Activated naive CD8-positive, alpha-beta T cell treated with anti-CD3 and anti-CD28 coated beads, Interleukin-2, amount 50 U/mL, for 24 hours (primary cell): ENCODE results near the gene TATDN2.
"Not testable (repeated sequence)": the region's sequence is repeated elsewhere in the genome, so short reads cannot be mapped to it uniquely, and the experiment has no call there.

ENCODE experiments used
- ATAC-seq: fragments of 150-1000 bp; cut with Tn5 transposase; one replicate; pipeline ENCODE4 v1.10.0; 2021
- DNase-seq: peaks from one replicate; pipeline ENCODE4 v3.0.0; 2021
- H3K27ac Mint-ChIP-seq: one replicate; pipeline ENCODE4 v1.8.0; 2021; ENCODE audit warnings: mild to moderate bottlenecking, mixed read lengths
- H3K27me3 Mint-ChIP-seq: one replicate; pipeline ENCODE4 v1.8.0; 2021; ENCODE audit warnings: mixed read lengths
- H3K36me3 Mint-ChIP-seq: one replicate; pipeline ENCODE4 v1.8.0; 2021; ENCODE audit warnings: low read depth, mixed read lengths
- H3K4me1 Mint-ChIP-seq: one replicate; pipeline ENCODE4 v1.8.0; 2021; ENCODE audit warnings: mixed read lengths
- H3K4me3 Mint-ChIP-seq: one replicate; pipeline ENCODE4 v1.8.0; 2021; ENCODE audit warnings: mild to moderate bottlenecking, moderate library complexity, mixed read lengths
- H3K9me3 Mint-ChIP-seq: one replicate; pipeline ENCODE4 v1.8.0; 2021; ENCODE audit warnings: mixed read lengths

TATDN2 gene

GRCh38 chr3:10249833-10250232, 1.6 kb downstream of the TATDN2 start:
- H3K9me3 Mint-ChIP-seq: peaks cover 19% of the 10 kb centered on the region
- peak overlapping the region; percentile 94 for H3K27ac Mint-ChIP-seq
- no peak for DNase-seq
- peak overlapping the region; percentile 96 for H3K4me3 Mint-ChIP-seq
- H3K27me3 Mint-ChIP-seq: no peaks in the 10 kb centered on the region
- peaks cover 66% of the 10 kb centered on the region for H3K4me1 Mint-ChIP-seq
- peaks cover 73% of the 10 kb centered on the region for H3K36me3 Mint-ChIP-seq
- peak; percentile 29 for ATAC-seq

- H3K9me3 Mint-ChIP-seq: peaks cover 7% of the 10 kb centered on the region
- H3K27me3 Mint-ChIP-seq: no peaks in the 10 kb centered on the region
- DNase-seq (no peak), ATAC-seq (no peak)
- H3K4me3 Mint-ChIP-seq: peak overlapping the region; percentile 96
- H3K4me1 Mint-ChIP-seq: peaks cover 67% of the 10 kb centered on the region
- H3K36me3 Mint-ChIP-seq: peaks cover 72% of the 10 kb centered on the region
- H3K27ac Mint-ChIP-seq: peak overlapping the region; percentile 94
These were observed 2.7 kb downstream of the TATDN2 start for GRCh38 chr3:10251006-10251405.

- DNase-seq (no peak), ATAC-seq (no peak)
- Mint-ChIP-seq H3K36me3 (peaks cover 68% of the 10 kb centered on the region), H3K4me1 (peaks cover 63% of the 10 kb centered on the region), H3K9me3 (no peaks in the 10 kb centered on the region), H3K4me3 (no peak overlapping the region), H3K27ac (peak overlapping the region; percentile 69), H3K27me3 (no peaks in the 10 kb centered on the region)
These were observed 5.5 kb downstream of the TATDN2 start for GRCh38 chr3:10253731-10254130.

- peaks cover 63% of the 10 kb centered on the region for H3K4me1 Mint-ChIP-seq
- peaks cover 67% of the 10 kb centered on the region for H3K36me3 Mint-ChIP-seq
- H3K4me3 Mint-ChIP-seq: no peak overlapping the region
- DNase-seq (no peak), ATAC-seq (no peak)
- no peaks in the 10 kb centered on the region for H3K9me3 Mint-ChIP-seq
- peak overlapping the region; percentile 77 for H3K27ac Mint-ChIP-seq
- H3K27me3 Mint-ChIP-seq: no peaks in the 10 kb centered on the region
These were observed 7.6 kb downstream of the TATDN2 start for GRCh38 chr3:10255835-10256234.

- Mint-ChIP-seq H3K9me3 (no peaks in the 10 kb centered on the region), H3K4me3 (no peak overlapping the region), H3K4me1 (peaks cover 62% of the 10 kb centered on the region), H3K27me3 (no peaks in the 10 kb centered on the region), H3K36me3 (peaks cover 67% of the 10 kb centered on the region), H3K27ac (peak overlapping the region; percentile 33)
- no peak for DNase-seq
- ATAC-seq: no peak
These were observed 10.8 kb downstream of the TATDN2 start for GRCh38 chr3:10259036-10259435.

GRCh38 chr3:10259798-10260197, 11.5 kb downstream of the TATDN2 start:
- DNase-seq (no peak), ATAC-seq (no peak)
- Mint-ChIP-seq H3K27ac (peak overlapping the region; percentile 33), H3K9me3 (no peaks in the 10 kb centered on the region), H3K27me3 (no peaks in the 10 kb centered on the region), H3K4me3 (no peak overlapping the region), H3K4me1 (peaks cover 62% of the 10 kb centered on the region), H3K36me3 (peaks cover 70% of the 10 kb centered on the region)

GRCh38 chr3:10260211-10260701, 12.0 kb downstream of the TATDN2 start:
- DNase-seq (no peak), ATAC-seq (no peak)
- no peaks in the 10 kb centered on the region for H3K9me3 Mint-ChIP-seq
- no peaks in the 10 kb centered on the region for H3K27me3 Mint-ChIP-seq
- peaks cover 67% of the 10 kb centered on the region for H3K36me3 Mint-ChIP-seq
- peaks cover 61% of the 10 kb centered on the region for H3K4me1 Mint-ChIP-seq
- no peak overlapping the region for H3K4me3 Mint-ChIP-seq
- peak overlapping the region; percentile 33 for H3K27ac Mint-ChIP-seq

- no peak overlapping the region for H3K4me3 Mint-ChIP-seq
- no peak for DNase-seq
- H3K27me3 Mint-ChIP-seq: no peaks in the 10 kb centered on the region
- peaks cover 64% of the 10 kb centered on the region for H3K36me3 Mint-ChIP-seq
- no peaks in the 10 kb centered on the region for H3K9me3 Mint-ChIP-seq
- H3K4me1 Mint-ChIP-seq: peaks cover 66% of the 10 kb centered on the region
- peak overlapping the region; percentile 62 for H3K27ac Mint-ChIP-seq
- ATAC-seq: no peak
These were observed 13.8 kb downstream of the TATDN2 start for GRCh38 chr3:10262027-10262426.

GRCh38 chr3:10263646-10264363, 15.5 kb downstream of the TATDN2 start:
- peak; percentile 94 for ATAC-seq
- Mint-ChIP-seq H3K4me3 (peak overlapping the region; percentile 69), H3K27ac (peak overlapping the region; percentile 85), H3K36me3 (peaks cover 72% of the 10 kb centered on the region), H3K9me3 (no peaks in the 10 kb centered on the region), H3K4me1 (peaks cover 73% of the 10 kb centered on the region), H3K27me3 (no peaks in the 10 kb centered on the region)
- DNase-seq: peak; percentile 76

GRCh38 chr3:10265833-10266232, 17.6 kb downstream of the TATDN2 start:
- Mint-ChIP-seq H3K9me3 (no peaks in the 10 kb centered on the region), H3K27me3 (no peaks in the 10 kb centered on the region), H3K27ac (peak overlapping the region; percentile 12), H3K36me3 (peaks cover 63% of the 10 kb centered on the region), H3K4me3 (peak overlapping the region; percentile 46), H3K4me1 (peaks cover 60% of the 10 kb centered on the region)
- ATAC-seq (no peak), DNase-seq (no peak)

GRCh38 chr3:10266936-10267335, 18.7 kb downstream of the TATDN2 start:
- H3K4me1 Mint-ChIP-seq: peaks cover 55% of the 10 kb centered on the region
- not testable (repeated sequence) for ATAC-seq

GRCh38 chr3:10268116-10268515, 19.9 kb downstream of the TATDN2 start:
- no peak for ATAC-seq
- Mint-ChIP-seq H3K4me3 (no peak overlapping the region), H3K27ac (no peak overlapping the region), H3K9me3 (no peaks in the 10 kb centered on the region), H3K4me1 (peaks cover 52% of the 10 kb centered on the region), H3K27me3 (no peaks in the 10 kb centered on the region), H3K36me3 (peaks cover 60% of the 10 kb centered on the region)
- DNase-seq: no peak

More at GRCh38 chr3:10266936-10267335, 18.7 kb downstream of the TATDN2 start:
- H3K27me3 Mint-ChIP-seq, DNase-seq, H3K9me3 Mint-ChIP-seq, H3K27ac Mint-ChIP-seq, H3K4me3 Mint-ChIP-seq: not testable (repeated sequence)
- peaks cover 64% of the 10 kb centered on the region for H3K36me3 Mint-ChIP-seq

GRCh38 chr3:10268930-10269329, 20.7 kb downstream of the TATDN2 start:
- H3K36me3 Mint-ChIP-seq: peaks cover 58% of the 10 kb centered on the region
- no peak for DNase-seq
- no peaks in the 10 kb centered on the region for H3K27me3 Mint-ChIP-seq
- peak overlapping the region; percentile 42 for H3K27ac Mint-ChIP-seq
- H3K4me1 Mint-ChIP-seq: peaks cover 51% of the 10 kb centered on the region
- H3K9me3 Mint-ChIP-seq: no peaks in the 10 kb centered on the region
- ATAC-seq: no peak
- H3K4me3 Mint-ChIP-seq: no peak overlapping the region

- peaks cover 51% of the 10 kb centered on the region for H3K4me1 Mint-ChIP-seq
These were observed 21.2 kb downstream of the TATDN2 start for GRCh38 chr3:10269443-10269842.

GRCh38 chr3:10272476-10272875, 24.2 kb downstream of the TATDN2 start:
- ATAC-seq, H3K27ac Mint-ChIP-seq, DNase-seq, H3K9me3 Mint-ChIP-seq, H3K27me3 Mint-ChIP-seq, H3K4me3 Mint-ChIP-seq: not testable (repeated sequence)
- Mint-ChIP-seq H3K36me3 (peaks cover 54% of the 10 kb centered on the region), H3K4me1 (peaks cover 31% of the 10 kb centered on the region)

More at GRCh38 chr3:10269443-10269842, 21.2 kb downstream of the TATDN2 start:
- Mint-ChIP-seq H3K27ac (no peak overlapping the region), H3K27me3 (no peaks in the 10 kb centered on the region), H3K36me3 (peaks cover 58% of the 10 kb centered on the region), H3K9me3 (no peaks in the 10 kb centered on the region), H3K4me3 (no peak overlapping the region)
- DNase-seq: no peak
- ATAC-seq: no peak
